Tibial nerve (tissue), 4 donors: ENCODE measurements around the gene TMEM100. TPM values are rescaled to one million over a fixed set of nuclear protein-coding genes. Genes with fewer than 3 reads are reported as not detected.

Source experiments
- DNase-seq, 2 donors: peaks; one replicate each; pipeline ENCODE4 v3.0.0-alpha.2; 2019; ENCODE audit warnings: low spot score in 2 of 2
- H3K27ac ChIP-seq, 4 donors: fragments of 200-600 bp; sonication (generic) in 3 of 4; one replicate each; pipeline ENCODE4 v1.5.1; 2017 to 2019; ENCODE audit warnings: mild to moderate bottlenecking in 1 of 4
- H3K27me3 ChIP-seq, 2 donors: fragments of 200-600 bp; sonication (generic) in 1 of 2; one replicate each; pipeline versions ENCODE4 v1.5.1 to v1.6.0; 2017 to 2019
- H3K36me3 ChIP-seq, 3 donors: fragments of 200-600 bp; sonication (generic); one replicate each; pipeline ENCODE4 v1.5.1; 2018 to 2019
- H3K4me1 ChIP-seq, 4 donors: fragments of 200-600 bp; sonication (generic) in 3 of 4; one replicate each; pipeline ENCODE4 v1.5.1; 2017 to 2019
- H3K4me3 ChIP-seq, 4 donors: fragments of 200-600 bp; sonication (generic) in 3 of 4; one replicate each; pipeline ENCODE4 v1.5.1; 2017 to 2019; ENCODE audit warnings: mild to moderate bottlenecking in 1 of 4, moderate library complexity in 1 of 4
- H3K9me3 ChIP-seq, 4 donors: fragments of 200-600 bp; sonication (generic) in 3 of 4; one replicate each; pipeline ENCODE4 v1.5.1; 2017 to 2019
- EP300 ChIP-seq, 2 donors: sonication (generic); formaldehyde crosslinking; IDR thresholded peaks; one replicate each; pipeline ENCODE4 v1.6.1; 2017; ENCODE audit warnings: antibody characterized with exemption in 2 of 2, mild to moderate bottlenecking in 1 of 2
- POLR2A ChIP-seq, 2 donors: fragments of 450-650 bp; IDR thresholded peaks; one replicate each; pipeline ENCODE4 v1.6.1; 2017; ENCODE audit warnings: antibody characterized with exemption in 2 of 2, mild to moderate bottlenecking in 2 of 2, moderate library complexity in 2 of 2
- WGBS, 2 donors: methylation state at CpG; one replicate each; pipeline ENCODE4 v1.1.5; 2018; 5-methylcytosine and 5-hydroxymethylcytosine counted together
- total RNA-seq, 4 donors: library from RNA; depleted of rRNA; stranded (reverse); fragments of >200 nt; gene quantifications; one replicate each; pipeline ENCODE4 v1.1.0, GENCODE V29; 2016
- TF ChIP-seq, protein P1 (sequence below), 5 experiments: fragments of 200-600 bp in 3 of 5; fragments of 450-650 bp in 2 of 5; sonication (generic) in 3 of 5; IDR thresholded peaks; one replicate each; pipeline ENCODE4 v1.5.1; 2016 to 2019; ENCODE audit warnings: antibody characterized with exemption in 5 of 5, mild to moderate bottlenecking in 3 of 5, moderate library complexity in 2 of 5

The TMEM100 gene
- total RNA-seq, 4 donors from 2014 or later, result 24.3 to 33.4 (median 28.9) TPM

DNA sequence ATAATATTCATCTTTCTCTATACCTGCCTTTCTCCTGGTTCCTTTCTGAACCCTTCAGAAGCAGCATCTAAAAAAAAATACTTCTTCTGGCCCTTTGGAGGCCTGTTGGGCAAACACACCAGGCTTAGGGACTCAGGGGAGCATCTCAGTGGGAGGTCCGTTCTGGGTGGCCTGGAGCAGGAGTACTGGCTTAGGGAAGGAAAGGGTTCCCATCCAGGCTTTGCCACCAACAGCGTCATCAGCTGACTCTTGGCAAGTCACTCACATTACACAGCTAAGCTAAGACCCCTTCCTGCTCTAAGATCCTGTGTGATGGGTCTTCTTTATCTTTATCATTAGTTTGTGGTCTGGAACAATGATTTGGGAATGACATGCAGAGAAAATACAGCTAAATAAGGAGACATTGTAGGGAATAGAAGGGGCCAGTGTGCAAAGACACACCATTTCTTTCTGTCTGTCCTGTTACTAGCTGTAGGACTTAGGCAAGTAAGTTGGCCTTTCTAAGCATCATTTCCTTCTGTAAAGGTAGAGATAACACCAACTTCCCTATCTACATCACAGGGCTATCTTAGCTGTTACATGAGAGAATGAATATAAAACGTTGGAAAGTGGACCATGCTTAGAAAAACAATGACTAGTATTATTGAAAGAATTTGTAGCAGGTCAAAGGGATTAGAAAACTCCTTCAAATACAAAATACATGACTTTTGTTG is 38.1 kb upstream of the TMEM100 start:
- H3K27ac ChIP-seq, result peak overlapping the region; percentile 13 to 84 (median 66)
- peak in 1 of 2 donors; percentile 29 for TF ChIP-seq EP300 (IDR thresholded peaks at IDR 0.05)
- TF ChIP-seq, protein P1, sequence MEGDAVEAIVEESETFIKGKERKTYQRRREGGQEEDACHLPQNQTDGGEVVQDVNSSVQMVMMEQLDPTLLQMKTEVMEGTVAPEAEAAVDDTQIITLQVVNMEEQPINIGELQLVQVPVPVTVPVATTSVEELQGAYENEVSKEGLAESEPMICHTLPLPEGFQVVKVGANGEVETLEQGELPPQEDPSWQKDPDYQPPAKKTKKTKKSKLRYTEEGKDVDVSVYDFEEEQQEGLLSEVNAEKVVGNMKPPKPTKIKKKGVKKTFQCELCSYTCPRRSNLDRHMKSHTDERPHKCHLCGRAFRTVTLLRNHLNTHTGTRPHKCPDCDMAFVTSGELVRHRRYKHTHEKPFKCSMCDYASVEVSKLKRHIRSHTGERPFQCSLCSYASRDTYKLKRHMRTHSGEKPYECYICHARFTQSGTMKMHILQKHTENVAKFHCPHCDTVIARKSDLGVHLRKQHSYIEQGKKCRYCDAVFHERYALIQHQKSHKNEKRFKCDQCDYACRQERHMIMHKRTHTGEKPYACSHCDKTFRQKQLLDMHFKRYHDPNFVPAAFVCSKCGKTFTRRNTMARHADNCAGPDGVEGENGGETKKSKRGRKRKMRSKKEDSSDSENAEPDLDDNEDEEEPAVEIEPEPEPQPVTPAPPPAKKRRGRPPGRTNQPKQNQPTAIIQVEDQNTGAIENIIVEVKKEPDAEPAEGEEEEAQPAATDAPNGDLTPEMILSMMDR (IDR thresholded peaks at IDR 0.05), result no peak
- H3K4me1 ChIP-seq, result peaks cover 0 to 79% (median 19%) of the 10 kb centered on the region in 4 donors
- H3K4me3 ChIP-seq, result no peak overlapping the region
- H3K9me3 ChIP-seq, result no peaks in the 10 kb centered on the region
- no peaks in the 10 kb centered on the region for H3K27me3 ChIP-seq
- peak in 1 of 2 donors; percentile 27 for DNase-seq
- WGBS, 2 donors, result 36 to 37% methylated on average over 3 of the region's 3 CpGs
- no peaks in the 10 kb centered on the region for H3K36me3 ChIP-seq

DNA sequence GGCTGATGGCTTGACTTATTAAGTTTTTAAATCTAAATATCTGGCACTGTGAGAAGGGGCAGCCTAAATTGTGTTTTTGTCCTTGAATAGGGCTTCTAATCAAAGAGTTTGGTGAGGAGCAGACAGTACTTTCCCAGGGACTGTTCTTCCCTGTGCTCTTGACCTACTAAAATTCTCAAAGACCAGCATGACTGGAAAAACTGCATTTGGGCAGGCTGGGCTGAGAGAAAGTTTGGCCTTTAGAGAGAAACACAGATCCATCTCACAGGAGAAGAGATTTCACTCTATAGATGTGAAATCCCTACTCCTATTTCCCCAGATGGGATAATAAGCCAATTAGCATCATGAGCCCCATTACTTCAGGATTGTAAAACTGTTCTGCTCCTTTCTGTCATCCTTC is 35.5 kb upstream of the TMEM100 start:
- no peaks in the 10 kb centered on the region for H3K27me3 ChIP-seq
- no peak for TF ChIP-seq POLR2A (IDR thresholded peaks at IDR 0.05)
- TF ChIP-seq, protein P1 (IDR thresholded peaks at IDR 0.05), result no peak
- no peak for TF ChIP-seq EP300 (IDR thresholded peaks at IDR 0.05)
- H3K4me1 ChIP-seq, result peaks cover 0 to 83% (median 21%) of the 10 kb centered on the region in 4 donors
- no peaks in the 10 kb centered on the region for H3K9me3 ChIP-seq
- no peak overlapping the region for H3K4me3 ChIP-seq
- no peak for DNase-seq
- peak overlapping the region in 2 of 4 donors; percentile 53 to 67 for H3K27ac ChIP-seq
- H3K36me3 ChIP-seq, result peaks cover 0 to 14% (median 0%) of the 10 kb centered on the region in 3 donors

DNA sequence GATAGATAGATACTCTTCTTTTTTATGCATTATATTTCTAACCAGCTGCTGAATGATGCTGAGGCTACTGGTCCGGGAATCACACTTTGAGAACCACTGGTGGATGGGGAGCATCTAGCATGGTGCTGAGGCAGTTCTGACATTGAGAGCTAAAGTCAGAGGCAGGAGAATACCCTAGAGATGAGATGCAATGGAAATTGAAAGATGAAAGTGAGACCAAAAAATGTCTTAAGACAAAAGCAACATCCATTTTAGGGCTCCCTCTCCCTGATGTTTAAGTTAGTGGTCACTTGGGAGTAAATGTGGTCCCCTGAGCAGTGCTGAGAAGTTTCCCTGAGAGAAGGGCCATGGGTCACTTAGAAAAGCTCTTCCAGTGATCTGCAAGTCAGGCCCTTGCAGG is 35.0 kb upstream of the TMEM100 start:
- no peak overlapping the region for H3K4me3 ChIP-seq
- no peak for DNase-seq
- WGBS, 2 donors, result 91 to 93% methylated on average over 1 of the region's 1 CpG
- H3K27me3 ChIP-seq, result no peaks in the 10 kb centered on the region
- peak overlapping the region in 1 of 4 donors; percentile 67 for H3K27ac ChIP-seq
- TF ChIP-seq, protein P1 (IDR thresholded peaks at IDR 0.05), result no peak
- TF ChIP-seq EP300 (IDR thresholded peaks at IDR 0.05), result no peak
- TF ChIP-seq POLR2A (IDR thresholded peaks at IDR 0.05), result no peak
- H3K9me3 ChIP-seq, result no peaks in the 10 kb centered on the region
- peaks cover 0 to 14% (median 0%) of the 10 kb centered on the region in 3 donors for H3K36me3 ChIP-seq
- peaks cover 0 to 83% (median 20%) of the 10 kb centered on the region in 4 donors for H3K4me1 ChIP-seq

DNA sequence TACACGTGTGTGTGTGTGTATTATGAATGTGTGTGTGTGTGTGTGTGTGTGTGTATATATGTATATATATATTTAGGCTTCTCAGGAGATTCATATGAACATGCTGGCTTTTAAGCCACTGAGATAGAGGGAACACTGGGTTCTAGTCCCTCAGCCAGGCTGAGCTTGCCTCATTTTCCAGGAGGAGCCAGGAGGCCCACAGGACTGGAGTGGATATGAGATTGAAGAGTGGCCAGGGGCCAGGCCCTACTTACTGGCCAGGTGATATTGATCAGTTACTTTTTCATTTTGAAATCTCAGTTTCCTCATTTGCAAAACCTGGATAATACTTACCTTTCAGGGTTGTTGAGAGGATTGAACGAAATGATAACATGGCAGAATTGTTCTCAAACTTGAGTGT is 34.0 kb upstream of the TMEM100 start:
- H3K4me3 ChIP-seq, result no peak overlapping the region
- H3K4me1 ChIP-seq, result peaks cover 0 to 83% (median 20%) of the 10 kb centered on the region in 4 donors
- H3K9me3 ChIP-seq, result no peaks in the 10 kb centered on the region
- no peak for DNase-seq
- peaks cover 0 to 14% (median 0%) of the 10 kb centered on the region in 3 donors for H3K36me3 ChIP-seq
- no peak overlapping the region for H3K27ac ChIP-seq
- 85 to 88% methylated on average over 2 of the region's 2 CpGs for whole genome bisulfite sequencing, 2 donors
- TF ChIP-seq, protein P1 (IDR thresholded peaks at IDR 0.05), result no peak
- TF ChIP-seq POLR2A (IDR thresholded peaks at IDR 0.05) (no peak), EP300 (IDR thresholded peaks at IDR 0.05) (no peak)
- no peaks in the 10 kb centered on the region for H3K27me3 ChIP-seq

DNA sequence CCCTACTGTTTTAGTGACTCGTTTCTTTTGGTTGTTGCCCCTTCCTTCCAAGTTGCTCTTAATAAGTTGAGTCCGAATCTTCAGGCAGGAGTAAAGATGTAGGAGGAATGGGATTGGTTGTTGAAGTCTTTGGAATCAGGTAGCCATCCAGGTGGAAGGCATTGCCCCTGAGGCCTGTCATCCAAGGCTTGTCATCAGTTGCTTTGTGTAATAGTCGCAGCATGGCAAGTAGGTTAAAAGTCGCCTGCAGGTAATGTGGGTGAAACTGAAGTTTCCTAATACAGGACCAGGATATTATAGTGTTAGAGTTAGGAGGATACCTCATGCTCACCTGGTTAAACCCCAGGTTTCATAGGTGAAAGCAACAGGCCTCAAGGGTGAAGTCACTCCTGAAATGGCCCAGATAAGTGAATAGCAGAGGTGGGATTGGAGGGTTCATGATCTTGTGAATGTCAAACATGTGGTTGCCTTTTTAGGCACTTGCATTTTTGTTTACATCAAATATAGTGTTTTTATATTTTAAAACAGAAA is 29.1 kb upstream of the TMEM100 start:
- peak overlapping the region; percentile 81 to 95 (median 88) for H3K27ac ChIP-seq
- H3K4me3 ChIP-seq, result peak overlapping the region; percentile 67 to 94 (median 89)
- no peaks in the 10 kb centered on the region for H3K9me3 ChIP-seq
- peaks cover 0 to 14% (median 0%) of the 10 kb centered on the region in 3 donors for H3K36me3 ChIP-seq
- no peak for DNase-seq
- WGBS, 2 donors, result 63 to 64% methylated on average over 4 of the region's 4 CpGs
- H3K4me1 ChIP-seq, result peaks cover 0 to 46% (median 7%) of the 10 kb centered on the region in 4 donors
- TF ChIP-seq, protein P1 (IDR thresholded peaks at IDR 0.05), result no peak
- TF ChIP-seq EP300 (IDR thresholded peaks at IDR 0.05) (no peak), POLR2A (IDR thresholded peaks at IDR 0.05) (no peak)
- H3K27me3 ChIP-seq, result no peaks in the 10 kb centered on the region
